Tibial nerve (tissue), 4 donors: ENCODE data around the gene GPHA2.

Experiments
- CTCF ChIP-seq, 5 experiments: fragments of 200-600 bp in 3 of 5; fragments of 450-650 bp in 2 of 5; sonication (generic) in 3 of 5; IDR thresholded peaks; one replicate each; pipeline ENCODE4 v1.5.1; 2016 to 2019; ENCODE audit warnings: antibody characterized with exemption in 5 of 5, mild to moderate bottlenecking in 3 of 5, moderate library complexity in 2 of 5
- EP300 ChIP-seq, 2 donors: sonication (generic); formaldehyde crosslinking; IDR thresholded peaks; one replicate each; pipeline ENCODE4 v1.6.1; 2017; ENCODE audit warnings: antibody characterized with exemption in 2 of 2, mild to moderate bottlenecking in 1 of 2
- POLR2A ChIP-seq, 2 donors: fragments of 450-650 bp; IDR thresholded peaks; one replicate each; pipeline ENCODE4 v1.6.1; 2017; ENCODE audit warnings: antibody characterized with exemption in 2 of 2, mild to moderate bottlenecking in 2 of 2, moderate library complexity in 2 of 2

- TF ChIP-seq POLR2A (IDR thresholded peaks at IDR 0.05) (no peak), EP300 (IDR thresholded peaks at IDR 0.05) (no peak), CTCF (IDR thresholded peaks at IDR 0.05) (no peak)
Measured at GRCh38 chr11:64935359-64936081, at the start of gene GPHA2.
